HepG2 (cell line): ENCODE results near the gene CNGA2. TPM values are rescaled to one million over a fixed set of nuclear protein-coding genes. Genes with fewer than 3 reads are reported as not detected.

Experiments used
- ATAC-seq: fragments of 200-7000 bp; cut with Tn5 transposase; 3 replicates; pipeline ENCODE4 v1.9.1; 2020; ENCODE audit warnings: mild to moderate bottlenecking, moderate library complexity
- BruUV-seq: library from RNA; stranded (reverse); fragments of 400-500 nt; replicated peaks from 2 replicates; lab custom pipeline; 2021; lab: Mats Ljungman, UMichigan
- CTCF ChIA-PET: fragments of 300-600 bp; formaldehyde crosslinking; extraction: SDS; loops from one replicate; lab custom pipeline; 2021; ENCODE audit warnings: low total read pairs, inconsistent platforms, low intra/inter-chr PET ratio; lab: Yijun Ruan, JAX
- POLR2A ChIA-PET: fragments of 350-600 bp; sonication (Branson Sonifier 250); formaldehyde crosslinking; loops from one replicate; lab custom pipeline; 2020; ENCODE audit warnings: antibody characterized with exemption, inconsistent platforms; lab: Yijun Ruan, JAX
- DNase-seq: peaks from one replicate; pipeline ENCODE4 v3.0.0-alpha.2; 2015; ENCODE audit warnings: low spot score
- FAIRE-seq: peaks from 3 replicates; lab custom pipeline; 2011; peaks lifted over from hg19 to GRCh38; lab: Jason Lieb, UNC
- H2AFZ ChIP-seq: one replicate; pipeline ENCODE4 v1.6.1; 2011; ENCODE audit warnings: low read length, inconsistent platforms
- H3K27ac ChIP-seq: fragments of 300-600 bp; 3 replicates; pipeline ENCODE4 v1.8.0; 2011; ENCODE audit warnings: mixed run types, mild to moderate bottlenecking, mixed read lengths, low read length, inconsistent platforms; ENCODE audit not compliant: insufficient read depth; ENCODE audit errors: extremely low read length
- H3K27me3 ChIP-seq, 2 experiments: fragments of 200-600 bp in 1 of 2; 2 replicates in 1 of 2; 3 replicates in 1 of 2; pipeline versions ENCODE4 v1.6.0 to v1.8.0; 2011; ENCODE audit warnings: low read length in 2 of 2, mild to moderate bottlenecking in 2 of 2, moderate library complexity in 2 of 2, inconsistent platforms in 1 of 2; ENCODE audit not compliant: insufficient read depth in 2 of 2, control insufficient read depth in 1 of 2
- H3K36me3 ChIP-seq, 2 experiments: fragments of 200-600 bp in 1 of 2; replicated peaks in 1 of 2; 2 replicates in 1 of 2; 3 replicates in 1 of 2; pipeline versions ENCODE4 v1.5.1 to v1.8.0; 2011; ENCODE audit warnings: low read length in 2 of 2, inconsistent platforms in 1 of 2; ENCODE audit not compliant: insufficient read depth in 2 of 2, control insufficient read depth in 1 of 2
- H3K4me1 ChIP-seq: 2 replicates; pipeline ENCODE4 v1.5.1; 2012; ENCODE audit warnings: low read length, inconsistent platforms; ENCODE audit not compliant: insufficient read depth
- H3K4me2 ChIP-seq: 2 replicates; pipeline ENCODE4 v1.6.0; 2011; ENCODE audit warnings: low read depth, low read length, inconsistent platforms
- H3K4me3 ChIP-seq, 3 experiments: fragments of 200-600 bp in 1 of 3; sonication (generic), shearing (Covaris generic) in 1 of 3; replicated peaks in 1 of 3; 2 replicates each; pipeline ENCODE4 v1.5.1; 2011 to 2016; ENCODE audit warnings: low read length in 3 of 3, inconsistent platforms in 2 of 3, low read depth in 2 of 3, mild to moderate bottlenecking in 2 of 3, control low read depth in 1 of 3, mixed read lengths in 1 of 3; ENCODE audit not compliant: insufficient read depth in 1 of 3
- H3K79me2 ChIP-seq: one replicate; pipeline ENCODE4 v1.6.1; 2011; ENCODE audit warnings: low read length, inconsistent platforms; ENCODE audit not compliant: insufficient read depth
- H3K9ac ChIP-seq: 2 replicates; pipeline ENCODE4 v1.6.0; 2011; ENCODE audit warnings: mild to moderate bottlenecking, low read depth, low read length, inconsistent platforms; ENCODE audit not compliant: insufficient read depth
- H3K9me3 ChIP-seq: 2 replicates; pipeline ENCODE4 v1.5.1; 2012; ENCODE audit warnings: mild to moderate bottlenecking, low read length
- H4K20me1 ChIP-seq: 2 replicates; pipeline ENCODE4 v1.6.0; 2011; ENCODE audit warnings: inconsistent platforms, mild to moderate bottlenecking, low read length, moderate library complexity; ENCODE audit not compliant: insufficient read depth
- CEBPZ ChIP-seq: IDR thresholded peaks from 2 replicates; pipeline ENCODE4 v1.6.1; 2012; ENCODE audit warnings: low read length, improper control_type of control experiment
- CREM ChIP-seq, 2 experiments: sonication (generic) in 1 of 2; formaldehyde crosslinking in 1 of 2; IDR thresholded peaks; 2 replicates each; pipeline versions ENCODE4 v1.4.0 to v1.6.1; 2016 to 2020; ENCODE audit warnings: antibody characterized with exemption in 1 of 2, mild to moderate bottlenecking in 1 of 2, missing genetic modification reagents in 1 of 2
- NRL ChIP-seq: sonication (generic); formaldehyde crosslinking; IDR thresholded peaks from 2 replicates; pipeline ENCODE4 v1.5.0; 2020; ENCODE audit warnings: missing genetic modification reagents, mild to moderate bottlenecking, moderate library complexity, borderline replicate concordance
- PPARG ChIP-seq: conservative IDR thresholded peaks from 2 replicates; pipeline ENCODE4 v1.6.1; 2016; ENCODE audit warnings: missing biosample characterization, missing genetic modification reagents
- RNF2 ChIP-seq: fragments of 450-650 bp; conservative IDR thresholded peaks from 2 replicates; pipeline ENCODE4 v1.6.1; 2016; ENCODE audit warnings: low read depth
- THAP9 ChIP-seq: sonication (generic); formaldehyde crosslinking; IDR thresholded peaks from 2 replicates; pipeline ENCODE4; 2020; ENCODE audit warnings: missing genetic modification reagents, mild to moderate bottlenecking, borderline replicate concordance
- ZNF180 ChIP-seq: sonication (generic); formaldehyde crosslinking; IDR thresholded peaks from 2 replicates; pipeline ENCODE4 v1.4.0; 2020; ENCODE audit warnings: low read depth, missing genetic modification reagents, borderline replicate concordance
- ZNF30 ChIP-seq: sonication (generic); formaldehyde crosslinking; IDR thresholded peaks from 2 replicates; pipeline ENCODE4 v1.5.0; 2020; ENCODE audit warnings: mild to moderate bottlenecking, missing genetic modification reagents
- ZNF777 ChIP-seq: sonication (generic); formaldehyde crosslinking; IDR thresholded peaks from 2 replicates; pipeline ENCODE4 v1.4.0; 2020; ENCODE audit warnings: missing genetic modification reagents
- ZSCAN20 ChIP-seq: sonication (generic); formaldehyde crosslinking; IDR thresholded peaks from 2 replicates; pipeline ENCODE4 v1.4.0; 2020; ENCODE audit warnings: missing genetic modification reagents, mild to moderate bottlenecking, borderline replicate concordance
- WGBS: methylation state at CpG from one replicate; pipeline ENCODE4 v1.1.6; 2017; ENCODE audit warnings: low lambda C conversion rate; 5-methylcytosine and 5-hydroxymethylcytosine counted together
- in situ Hi-C: cut with HindIII; loops from 2 replicates; pipeline ENCODE4 v1.10.0; 2017; ENCODE audit warnings: low pct_unique_long_range_greater_than_20kb; ENCODE audit not compliant: extremely low pct_ligation_motif_present
- intact Hi-C: fragments of 100-400 bp; cut with micrococcal nuclease; formaldehyde crosslinking; loops from one replicate; pipeline ENCODE4 v1.10.0; 2022; ENCODE audit not compliant: unreplicated experiment
- polyA plus RNA-seq, 8 experiments: library from polyadenylated mRNA; depleted of rRNA in 3 of 8; stranded (reverse) in 7 of 8; unstranded in 1 of 8; fragments of >200 nt; fragmentation: Illumina TruSeq in 4 of 8; extraction: Trizol in 4 of 8; gene quantifications; 2 replicates each; pipeline versions ENCODE4 v1.2.1 to v1.2.3, GENCODE V29; 2011 to 2016; ENCODE audit warnings: low read depth in 4 of 8, missing spikeins in 1 of 8, mixed read lengths in 1 of 8; ENCODE audit not compliant: insufficient read depth in 1 of 8
- total RNA-seq, 5 experiments: library from RNA; depleted of rRNA; stranded (reverse); fragments of >200 nt; fragmentation: Illumina TruSeq; extraction: Trizol; gene quantifications; 2 replicates each; pipeline ENCODE4 v1.2.3, GENCODE V29; 2016; ENCODE audit warnings: low read depth in 1 of 5
- TF ChIP-seq, protein P1 (sequence below): sonication (generic); formaldehyde crosslinking; IDR thresholded peaks from 2 replicates; pipeline ENCODE4 v1.4.0; 2020; ENCODE audit warnings: missing genetic modification reagents, borderline replicate concordance
- TF ChIP-seq, protein P2 (sequence below): IDR thresholded peaks from 2 replicates; pipeline ENCODE4 v1.6.1; 2018; ENCODE audit warnings: missing genetic modification reagents
- TF ChIP-seq, protein P3 (sequence below): sonication (generic); formaldehyde crosslinking; IDR thresholded peaks from 2 replicates; pipeline ENCODE4 v1.5.0; 2020; ENCODE audit warnings: mild to moderate bottlenecking, missing genetic modification reagents, moderate library complexity

The CNGA2 gene
- total and polyA plus RNA-seq, 2 of the 13 experiments (the other 11 are each of a cell fraction or from before 2014, with no cell fraction given) = not detected

DNA sequence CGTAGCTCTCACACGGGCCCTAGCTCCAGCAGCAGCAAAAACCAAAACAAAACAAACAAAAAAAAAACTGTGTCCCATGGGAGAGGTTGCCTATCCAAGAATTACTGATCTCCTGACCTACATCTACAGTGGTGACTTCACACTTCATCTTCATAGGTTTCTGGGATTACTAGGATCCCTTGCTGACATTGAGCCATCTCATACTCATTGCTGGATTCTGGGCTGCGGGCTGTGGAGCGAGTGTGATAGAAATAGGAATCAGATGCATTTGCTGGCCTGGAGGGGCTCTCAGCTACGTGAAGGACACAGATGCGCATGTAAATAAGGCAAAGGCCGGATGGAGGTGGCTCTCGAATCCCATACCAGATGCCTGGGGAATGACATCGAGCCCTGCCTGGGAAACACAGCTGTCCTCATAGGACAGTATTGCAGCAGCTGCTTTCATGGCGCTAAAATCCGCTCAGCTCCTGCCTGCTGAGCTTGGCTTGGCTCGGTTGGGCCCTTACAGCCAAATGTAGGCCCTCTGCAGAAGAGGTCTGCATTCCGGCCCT lies 41.7 kb downstream of the CNGA2 start:
- intact Hi-C loops (no loop called here), in situ Hi-C loops (no loop called here)
- H3K9me3 ChIP-seq = no peaks in the 10 kb centered on the region
- no peaks in the 10 kb centered on the region for H3K36me3 ChIP-seq
- no peak overlapping the region for H3K4me2 ChIP-seq
- no TSS peak for BruUV-seq
- H3K4me1 ChIP-seq = no peaks in the 10 kb centered on the region
- H3K27me3 ChIP-seq = peaks cover 0 to 6% of the 10 kb centered on the region in 2 experiments; a peak in 1 of 5 replicates
- ATAC-seq (no peak), FAIRE-seq (no peak), DNase-seq (no peak)
- ChIA-PET CTCF (no interaction called here), POLR2A (no interaction called here)
- H2AFZ ChIP-seq = no peak overlapping the region
- no peak overlapping the region for H3K27ac ChIP-seq
- no peak overlapping the region for H3K4me3 ChIP-seq
- H3K79me2 ChIP-seq = no peaks in the 10 kb centered on the region
- H4K20me1 ChIP-seq = no peaks in the 10 kb centered on the region
- WGBS = 0% methylated on average over 2 of the region's 13 CpGs
- no peak overlapping the region for H3K9ac ChIP-seq
- TF ChIP-seq THAP9 (no peak), CREM (IDR thresholded peaks at IDR 0.05) (no peak), CREM (CRISPR knock-in tag; IDR thresholded peaks at IDR 0.05) (no peak), RNF2 (no peak), PPARG (no peak), NRL (CRISPR knock-in tag) (no peak), ZNF180 (CRISPR knock-in tag) (no peak), ZNF30 (CRISPR knock-in tag) (no peak), ZSCAN20 (CRISPR knock-in tag) (no peak), CEBPZ (no peak), ZNF777 (no peak)
- TF ChIP-seq, protein P1, sequence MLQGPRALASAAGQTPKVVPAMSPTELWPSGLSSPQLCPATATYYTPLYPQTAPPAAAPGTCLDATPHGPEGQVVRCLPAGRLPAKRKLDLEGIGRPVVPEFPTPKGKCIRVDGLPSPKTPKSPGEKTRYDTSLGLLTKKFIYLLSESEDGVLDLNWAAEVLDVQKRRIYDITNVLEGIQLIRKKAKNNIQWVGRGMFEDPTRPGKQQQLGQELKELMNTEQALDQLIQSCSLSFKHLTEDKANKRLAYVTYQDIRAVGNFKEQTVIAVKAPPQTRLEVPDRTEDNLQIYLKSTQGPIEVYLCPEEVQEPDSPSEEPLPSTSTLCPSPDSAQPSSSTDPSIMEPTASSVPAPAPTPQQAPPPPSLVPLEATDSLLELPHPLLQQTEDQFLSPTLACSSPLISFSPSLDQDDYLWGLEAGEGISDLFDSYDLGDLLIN = no peak
- TF ChIP-seq, protein P2, sequence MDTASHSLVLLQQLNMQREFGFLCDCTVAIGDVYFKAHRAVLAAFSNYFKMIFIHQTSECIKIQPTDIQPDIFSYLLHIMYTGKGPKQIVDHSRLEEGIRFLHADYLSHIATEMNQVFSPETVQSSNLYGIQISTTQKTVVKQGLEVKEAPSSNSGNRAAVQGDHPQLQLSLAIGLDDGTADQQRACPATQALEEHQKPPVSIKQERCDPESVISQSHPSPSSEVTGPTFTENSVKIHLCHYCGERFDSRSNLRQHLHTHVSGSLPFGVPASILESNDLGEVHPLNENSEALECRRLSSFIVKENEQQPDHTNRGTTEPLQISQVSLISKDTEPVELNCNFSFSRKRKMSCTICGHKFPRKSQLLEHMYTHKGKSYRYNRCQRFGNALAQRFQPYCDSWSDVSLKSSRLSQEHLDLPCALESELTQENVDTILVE (CRISPR knock-in tag) = no peak
- TF ChIP-seq, protein P3, sequence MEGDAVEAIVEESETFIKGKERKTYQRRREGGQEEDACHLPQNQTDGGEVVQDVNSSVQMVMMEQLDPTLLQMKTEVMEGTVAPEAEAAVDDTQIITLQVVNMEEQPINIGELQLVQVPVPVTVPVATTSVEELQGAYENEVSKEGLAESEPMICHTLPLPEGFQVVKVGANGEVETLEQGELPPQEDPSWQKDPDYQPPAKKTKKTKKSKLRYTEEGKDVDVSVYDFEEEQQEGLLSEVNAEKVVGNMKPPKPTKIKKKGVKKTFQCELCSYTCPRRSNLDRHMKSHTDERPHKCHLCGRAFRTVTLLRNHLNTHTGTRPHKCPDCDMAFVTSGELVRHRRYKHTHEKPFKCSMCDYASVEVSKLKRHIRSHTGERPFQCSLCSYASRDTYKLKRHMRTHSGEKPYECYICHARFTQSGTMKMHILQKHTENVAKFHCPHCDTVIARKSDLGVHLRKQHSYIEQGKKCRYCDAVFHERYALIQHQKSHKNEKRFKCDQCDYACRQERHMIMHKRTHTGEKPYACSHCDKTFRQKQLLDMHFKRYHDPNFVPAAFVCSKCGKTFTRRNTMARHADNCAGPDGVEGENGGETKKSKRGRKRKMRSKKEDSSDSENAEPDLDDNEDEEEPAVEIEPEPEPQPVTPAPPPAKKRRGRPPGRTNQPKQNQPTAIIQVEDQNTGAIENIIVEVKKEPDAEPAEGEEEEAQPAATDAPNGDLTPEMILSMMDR = no peak
